GM06990 (cell line): Measurements from ENCODE around the gene TREML4.

Experiments
- DNase-seq: peaks from one replicate; pipeline ENCODE4 v3.0.0-alpha.2; 2011; ENCODE audit not compliant: insufficient read length; ENCODE audit errors: extremely low read depth
- H3K27me3 ChIP-seq: replicated peaks from 2 replicates; pipeline ENCODE4 v1.6.0; 2011; ENCODE audit warnings: low read length; ENCODE audit not compliant: control insufficient read depth, insufficient read depth
- H3K36me3 ChIP-seq: 2 replicates; pipeline ENCODE4 v1.5.1; 2011; ENCODE audit warnings: low read length; ENCODE audit not compliant: control insufficient read depth, insufficient read depth
- H3K4me3 ChIP-seq: replicated peaks from 2 replicates; pipeline ENCODE4 v1.5.1; 2011; ENCODE audit warnings: low read depth, mild to moderate bottlenecking, control low read depth, low read length
- CTCF ChIP-seq: IDR thresholded peaks from 2 replicates; pipeline ENCODE4 v1.5.1; 2011; ENCODE audit warnings: low read length, control low read depth, mild to moderate bottlenecking, inconsistent platforms; ENCODE audit not compliant: insufficient read depth, poor library complexity, severe bottlenecking

TREML4 gene

GRCh38 chr6:41269166-41269565 lies 41.0 kb downstream of the TREML4 start:
- Histone ChIP-seq H3K36me3 (no peaks in the 10 kb centered on the region), H3K27me3 (no peaks in the 10 kb centered on the region; the same call in 1 of the 2 replicates), H3K4me3 (no peak overlapping the region)
- DNase-seq = no peak
- no peak for TF ChIP-seq CTCF

- H3K4me3 ChIP-seq = no peak overlapping the region
- no peaks in the 10 kb centered on the region for H3K36me3 ChIP-seq
- no peak for DNase-seq
- no peak for TF ChIP-seq CTCF
- no peaks in the 10 kb centered on the region; the same call in 1 of the 2 replicates for H3K27me3 ChIP-seq
These were observed 41.6 kb downstream of the TREML4 start for GRCh38 chr6:41269716-41270115.

- Histone ChIP-seq H3K36me3 (no peaks in the 10 kb centered on the region), H3K4me3 (no peak overlapping the region), H3K27me3 (no peaks in the 10 kb centered on the region; the same call in 1 of the 2 replicates)
- DNase-seq = no peak
- TF ChIP-seq CTCF = no peak
These were observed 43.8 kb downstream of the TREML4 start for GRCh38 chr6:41271901-41272395.

GRCh38 chr6:41272591-41273240 lies 44.6 kb downstream of the TREML4 start:
- H3K36me3 ChIP-seq = no peaks in the 10 kb centered on the region
- DNase-seq = no peak
- no peaks in the 10 kb centered on the region; the same call in 1 of the 2 replicates for H3K27me3 ChIP-seq
- H3K4me3 ChIP-seq = no peak overlapping the region
- no peak for TF ChIP-seq CTCF

GRCh38 chr6:41273714-41274113 lies 45.6 kb downstream of the TREML4 start:
- DNase-seq = no peak
- no peaks in the 10 kb centered on the region for H3K36me3 ChIP-seq
- H3K27me3 ChIP-seq = no peaks in the 10 kb centered on the region; the same call in 1 of the 2 replicates
- no peak for TF ChIP-seq CTCF
- no peak overlapping the region for H3K4me3 ChIP-seq
